IMR-90 (cell line): ENCODE results near the gene HHIP. TPM values are rescaled to one million over a fixed set of nuclear protein-coding genes. Genes with fewer than 3 reads are reported as not detected.

Experiments used
- ATAC-seq: fragments of 200-7000 bp; cut with Tn5 transposase; 2 replicates; pipeline ENCODE4 v1.9.1; 2020; ENCODE audit warnings: low read depth, mild to moderate bottlenecking, moderate library complexity
- BruUV-seq: library from RNA; stranded (reverse); fragments of 400-500 nt; replicated peaks from 2 replicates; lab custom pipeline; 2021; lab: Mats Ljungman, UMichigan
- CTCF ChIA-PET: fragments of 300-600 bp; formaldehyde crosslinking; extraction: SDS; loops from one replicate; lab custom pipeline; 2021; ENCODE audit warnings: antibody characterized with exemption; lab: Yijun Ruan, JAX
- POLR2A ChIA-PET: fragments of 300-600 bp; sonication (Branson Sonifier 250); formaldehyde crosslinking; loops from one replicate; lab custom pipeline; 2022; ENCODE audit warnings: antibody characterized with exemption; ENCODE audit not compliant: unreplicated experiment; lab: Charles Lee
- DNase-seq: peaks from one replicate; pipeline ENCODE4 v3.0.0; 2013
- H2AFZ ChIP-seq: replicated peaks from 2 replicates; pipeline ENCODE3; 2013; ENCODE audit warnings: low read length, mild to moderate bottlenecking; ENCODE audit not compliant: poor library complexity
- H2AK5ac ChIP-seq: 2 replicates; pipeline ENCODE4 v1.6.1; 2013; ENCODE audit warnings: low read depth, low read length, inconsistent platforms
- H2AK9ac ChIP-seq: replicated peaks from 2 replicates; pipeline ENCODE3; 2013; ENCODE audit warnings: mild to moderate bottlenecking, low read depth, low read length, moderate library complexity; ENCODE audit not compliant: poor library complexity
- H2BK120ac ChIP-seq: 2 replicates; pipeline ENCODE4 v1.6.1; 2013; ENCODE audit warnings: low read depth, low read length, inconsistent platforms
- H2BK15ac ChIP-seq: 3 replicates; pipeline ENCODE4 v1.6.1; 2013; ENCODE audit warnings: low read depth, low read length, inconsistent platforms
- H2BK20ac ChIP-seq: 2 replicates; pipeline ENCODE4 v1.6.1; 2013; ENCODE audit warnings: low read depth, mild to moderate bottlenecking, inconsistent platforms, low read length, moderate library complexity
- H2BK5ac ChIP-seq: 2 replicates; pipeline ENCODE4 v1.6.1; 2013; ENCODE audit warnings: mild to moderate bottlenecking, low read depth, low read length, inconsistent platforms; ENCODE audit not compliant: poor library complexity, severe bottlenecking
- H3K14ac ChIP-seq: replicated peaks from 2 replicates; pipeline ENCODE4 v1.6.1; 2013; ENCODE audit warnings: low read depth, low read length, inconsistent platforms
- H3K18ac ChIP-seq: 2 replicates; pipeline ENCODE4 v1.6.1; 2013; ENCODE audit warnings: low read depth, low read length, control low read depth
- H3K23ac ChIP-seq: 2 replicates; pipeline ENCODE4 v1.6.1; 2013; ENCODE audit warnings: low read depth, low read length, inconsistent platforms
- H3K27ac ChIP-seq: 2 replicates; pipeline ENCODE4 v1.5.1; 2013; ENCODE audit warnings: mild to moderate bottlenecking, control low read depth, low read length; ENCODE audit not compliant: insufficient read depth
- H3K27me3 ChIP-seq: 2 replicates; pipeline ENCODE4 v1.6.1; 2013; ENCODE audit warnings: low read length; ENCODE audit not compliant: control insufficient read depth, insufficient read depth
- H3K36me3 ChIP-seq: 2 replicates; pipeline ENCODE4 v1.6.1; 2013; ENCODE audit warnings: low read length, mixed read lengths; ENCODE audit not compliant: control insufficient read depth, insufficient read depth
- H3K4ac ChIP-seq: 2 replicates; pipeline ENCODE4 v1.6.1; 2013; ENCODE audit warnings: low read depth, low read length, inconsistent platforms
- H3K4me1 ChIP-seq: 2 replicates; pipeline ENCODE4 v1.6.1; 2013; ENCODE audit warnings: low read length, mixed read lengths; ENCODE audit not compliant: control insufficient read depth, insufficient read depth
- H3K4me2 ChIP-seq: 2 replicates; pipeline ENCODE4 v1.6.1; 2013; ENCODE audit warnings: low read depth, mild to moderate bottlenecking, control low read depth, low read length, moderate library complexity
- H3K4me3 ChIP-seq: 2 replicates; pipeline ENCODE4 v1.5.1; 2013; ENCODE audit warnings: low read depth, mild to moderate bottlenecking, control low read depth, low read length, moderate library complexity; ENCODE audit not compliant: insufficient read depth
- H3K56ac ChIP-seq: 2 replicates; pipeline ENCODE4 v1.6.1; 2013; ENCODE audit warnings: low read length, inconsistent platforms; ENCODE audit not compliant: insufficient read depth; ENCODE audit errors: extremely low read depth
- H3K79me1 ChIP-seq, 2 experiments: 2 replicates each; pipeline ENCODE4 v1.6.1; 2013; ENCODE audit warnings: low read length in 2 of 2, inconsistent platforms in 1 of 2, low read depth in 1 of 2
- H3K9ac ChIP-seq: 2 replicates; pipeline ENCODE4 v1.6.1; 2013; ENCODE audit warnings: low read depth, low read length, control low read depth
- H3K9me1 ChIP-seq: 2 replicates; pipeline ENCODE4 v1.6.1; 2013; ENCODE audit warnings: low read length, inconsistent platforms; ENCODE audit not compliant: insufficient read depth
- H3K9me3 ChIP-seq: 2 replicates; pipeline ENCODE4 v1.6.1; 2013; ENCODE audit warnings: low read length; ENCODE audit not compliant: control insufficient read depth, insufficient read depth
- H4K20me1 ChIP-seq: 2 replicates; pipeline ENCODE4 v1.6.1; 2013; ENCODE audit warnings: low read length, inconsistent platforms; ENCODE audit not compliant: insufficient read depth
- H4K5ac ChIP-seq: 2 replicates; pipeline ENCODE4 v1.6.1; 2013; ENCODE audit warnings: mild to moderate bottlenecking, low read depth, low read length, control low read depth
- H4K8ac ChIP-seq, 2 experiments: 2 replicates each; pipeline ENCODE4 v1.6.1; 2013; ENCODE audit warnings: low read depth in 2 of 2, low read length in 2 of 2, control low read depth in 1 of 2, inconsistent platforms in 1 of 2
- H4K91ac ChIP-seq: 2 replicates; pipeline ENCODE4 v1.6.1; 2013; ENCODE audit warnings: low read depth, low read length, inconsistent platforms; ENCODE audit not compliant: insufficient read depth
- BHLHE40 ChIP-seq: fragments of 150-350 bp; IDR thresholded peaks from 2 replicates; pipeline ENCODE4 v1.6.1; 2016; ENCODE audit warnings: mild to moderate bottlenecking, low read depth, low read length
- CEBPB ChIP-seq: IDR thresholded peaks from 2 replicates; pipeline ENCODE4 v1.6.1; 2012; ENCODE audit warnings: low read depth, low read length, improper control_type of control experiment
- CHD1 ChIP-seq: IDR thresholded peaks from 2 replicates; pipeline ENCODE4 v1.6.1; 2012; ENCODE audit warnings: low read depth, low read length, improper control_type of control experiment
- CTCF ChIP-seq: conservative IDR thresholded peaks from 2 replicates; pipeline ENCODE4 v1.5.1; 2012; ENCODE audit warnings: mild to moderate bottlenecking, low read depth, low read length, improper control_type of control experiment
- ELK1 ChIP-seq: fragments of 150-350 bp; IDR thresholded peaks from 2 replicates; pipeline ENCODE4 v1.6.1; 2016; ENCODE audit warnings: low read depth, mild to moderate bottlenecking, low read length, moderate library complexity, borderline replicate concordance
- FOS ChIP-seq: fragments of 150-350 bp; IDR thresholded peaks from 2 replicates; pipeline ENCODE4 v1.6.1; 2016; ENCODE audit warnings: low read depth, low read length
- MAFK ChIP-seq: IDR thresholded peaks from 2 replicates; pipeline ENCODE4 v1.6.1; 2012; ENCODE audit warnings: low read depth, low read length, improper control_type of control experiment
- MXI1 ChIP-seq: IDR thresholded peaks from 2 replicates; pipeline ENCODE4 v1.6.1; 2012; ENCODE audit warnings: low read depth, mild to moderate bottlenecking, low read length, moderate library complexity, borderline replicate concordance
- NFE2L2 ChIP-seq: fragments of 150-350 bp; IDR thresholded peaks from 2 replicates; pipeline ENCODE4 v1.6.1; 2016; ENCODE audit warnings: low read depth, mild to moderate bottlenecking, low read length
- POLR2A ChIP-seq: IDR thresholded peaks from 2 replicates; pipeline ENCODE4 v1.6.1; 2012; ENCODE audit warnings: mild to moderate bottlenecking, low read depth, low read length
- RAD21 ChIP-seq: IDR thresholded peaks from 2 replicates; pipeline ENCODE4 v1.6.1; 2012; ENCODE audit warnings: low read length, improper control_type of control experiment
- RCOR1 ChIP-seq: IDR thresholded peaks from 2 replicates; pipeline ENCODE4 v1.6.1; 2012; ENCODE audit warnings: mild to moderate bottlenecking, low read length, improper control_type of control experiment; ENCODE audit not compliant: insufficient replicate concordance
- RFX5 ChIP-seq: IDR thresholded peaks from 2 replicates; pipeline ENCODE4 v1.8.0; 2012; ENCODE audit warnings: low read depth, mild to moderate bottlenecking, low read length, moderate library complexity
- SMC3 ChIP-seq: fragments of 150-350 bp; IDR thresholded peaks from 2 replicates; pipeline ENCODE4 v1.6.1; 2016; ENCODE audit warnings: low read depth, mild to moderate bottlenecking, antibody characterized with exemption, low read length, moderate library complexity
- WGBS, 2 experiments: methylation state at CpG; one replicate each; pipeline versions ENCODE4 v1.1.5 to v1.1.7; 2013; ENCODE audit warnings: missing lambda C conversion rate in 2 of 2; ENCODE audit not compliant: insufficient read length in 1 of 2; ENCODE audit errors: extremely low coverage in 2 of 2; 5-methylcytosine and 5-hydroxymethylcytosine counted together
- dilution Hi-C: fragments of 300-500 bp; cut with HindIII; formaldehyde crosslinking; loops from one replicate; pipeline ENCODE4 v1.14.3; 2018; ENCODE audit warnings: low sequenced_read_pairs; ENCODE audit not compliant: unreplicated experiment
- in situ Hi-C: fragments of 300-500 bp; cut with MboI; formaldehyde crosslinking; loops from 3 replicates; pipeline ENCODE4 v1.14.3; 2019; ENCODE audit warnings: low sequenced_read_pairs, inconsistent platforms, mixed read lengths
- intact Hi-C: fragments of 100-400 bp; cut with micrococcal nuclease; formaldehyde crosslinking; loops from 2 replicates; pipeline ENCODE4 v1.10.0; 2022
- polyA plus RNA-seq, 3 experiments: library from polyadenylated mRNA; depleted of rRNA; stranded (reverse); fragments of >200 nt; gene quantifications; 2 replicates each; pipeline ENCODE4 v1.2.3, GENCODE V29; 2012; ENCODE audit warnings: low replicate concordance in 1 of 3
- total RNA-seq: library from RNA; depleted of rRNA; stranded (reverse); fragments of >200 nt; gene quantifications from 2 replicates; pipeline ENCODE4 v1.2.3, GENCODE V29; 2012
- TF ChIP-seq, protein P1 (sequence below): fragments of 150-350 bp; IDR thresholded peaks from 2 replicates; pipeline ENCODE4 v1.6.1; 2017; ENCODE audit warnings: mild to moderate bottlenecking, antibody characterized with exemption, low read length, low read depth

The HHIP gene
- total and polyA plus RNA-seq, 2 of the 4 experiments (the other 2 are of a cell fraction), result 6.6 to 9.6 TPM

GRCh38 chr4:144695721-144696120 is 49.8 kb downstream of the HHIP start:
- dilution Hi-C loops, result no loop called here
- POLR2A ChIA-PET, result no interaction called here

More at GRCh38 chr4:144695721-144696120, 49.8 kb downstream of the HHIP start:
- no peak overlapping the region for H2AK9ac ChIP-seq
- H4K5ac ChIP-seq, result no peak overlapping the region
- DNase-seq (no peak), ATAC-seq (no peak)
- no peaks in the 10 kb centered on the region for H3K9me3 ChIP-seq
- no peak overlapping the region for H2AK5ac ChIP-seq
- peaks cover 8% of the 10 kb centered on the region for H3K4me1 ChIP-seq
- H3K27ac ChIP-seq, result no peak overlapping the region
- H2BK20ac ChIP-seq, result no peak overlapping the region
- no peak overlapping the region for H4K8ac ChIP-seq
- in situ Hi-C loops (no loop called here), intact Hi-C loops (no loop called here)
- H2BK120ac ChIP-seq, result no peak overlapping the region
- H3K36me3 ChIP-seq, result no peaks in the 10 kb centered on the region
- H3K4me3 ChIP-seq, result no peak overlapping the region
- WGBS, 2 experiments, result no CpG with 5 or more reads among the region's 3 CpGs
- H2BK5ac ChIP-seq, result no peak overlapping the region
- H3K4ac ChIP-seq, result no peak overlapping the region
- BruUV-seq, result no TSS peak
- no peak overlapping the region for H3K23ac ChIP-seq
- H2AFZ ChIP-seq, result no peak overlapping the region
- no peak overlapping the region for H3K18ac ChIP-seq
- CTCF ChIA-PET, result interaction anchor here (0.6 kb wide), 1 partner anchor 40 kb away, joined by 3 read pairs; no protein-coding TSS in a partner anchor
- H3K14ac ChIP-seq, result no peak overlapping the region
- H3K4me2 ChIP-seq, result no peak overlapping the region
- H3K9me1 ChIP-seq, result 0 out of 2 replicates have a peak, but pooled peaks cover 6% of the 10 kb centered on the region
- H4K20me1 ChIP-seq, result no peaks in the 10 kb centered on the region
- no peak overlapping the region for H4K91ac ChIP-seq
- TF ChIP-seq SMC3 (no peak), ELK1 (no peak), MAFK (no peak), POLR2A (no peak), NFE2L2 (no peak), CEBPB (no peak), RCOR1 (no peak), RFX5 (no peak), BHLHE40 (no peak), CTCF (no peak), CHD1 (no peak), FOS (no peak), RAD21 (no peak), MXI1 (no peak)
- TF ChIP-seq, protein P1, sequence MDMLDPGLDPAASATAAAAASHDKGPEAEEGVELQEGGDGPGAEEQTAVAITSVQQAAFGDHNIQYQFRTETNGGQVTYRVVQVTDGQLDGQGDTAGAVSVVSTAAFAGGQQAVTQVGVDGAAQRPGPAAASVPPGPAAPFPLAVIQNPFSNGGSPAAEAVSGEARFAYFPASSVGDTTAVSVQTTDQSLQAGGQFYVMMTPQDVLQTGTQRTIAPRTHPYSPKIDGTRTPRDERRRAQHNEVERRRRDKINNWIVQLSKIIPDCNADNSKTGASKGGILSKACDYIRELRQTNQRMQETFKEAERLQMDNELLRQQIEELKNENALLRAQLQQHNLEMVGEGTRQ, result no peak
- H3K9ac ChIP-seq, result no peak overlapping the region
- no peaks in the 10 kb centered on the region for H3K27me3 ChIP-seq
- no peak overlapping the region for H3K56ac ChIP-seq
- H2BK15ac ChIP-seq, result no peak overlapping the region
- H3K79me1 ChIP-seq, result no peaks in the 10 kb centered on the region
